ENCODE data around the gene OGFOD1.

OGFOD1 gene

DNA sequence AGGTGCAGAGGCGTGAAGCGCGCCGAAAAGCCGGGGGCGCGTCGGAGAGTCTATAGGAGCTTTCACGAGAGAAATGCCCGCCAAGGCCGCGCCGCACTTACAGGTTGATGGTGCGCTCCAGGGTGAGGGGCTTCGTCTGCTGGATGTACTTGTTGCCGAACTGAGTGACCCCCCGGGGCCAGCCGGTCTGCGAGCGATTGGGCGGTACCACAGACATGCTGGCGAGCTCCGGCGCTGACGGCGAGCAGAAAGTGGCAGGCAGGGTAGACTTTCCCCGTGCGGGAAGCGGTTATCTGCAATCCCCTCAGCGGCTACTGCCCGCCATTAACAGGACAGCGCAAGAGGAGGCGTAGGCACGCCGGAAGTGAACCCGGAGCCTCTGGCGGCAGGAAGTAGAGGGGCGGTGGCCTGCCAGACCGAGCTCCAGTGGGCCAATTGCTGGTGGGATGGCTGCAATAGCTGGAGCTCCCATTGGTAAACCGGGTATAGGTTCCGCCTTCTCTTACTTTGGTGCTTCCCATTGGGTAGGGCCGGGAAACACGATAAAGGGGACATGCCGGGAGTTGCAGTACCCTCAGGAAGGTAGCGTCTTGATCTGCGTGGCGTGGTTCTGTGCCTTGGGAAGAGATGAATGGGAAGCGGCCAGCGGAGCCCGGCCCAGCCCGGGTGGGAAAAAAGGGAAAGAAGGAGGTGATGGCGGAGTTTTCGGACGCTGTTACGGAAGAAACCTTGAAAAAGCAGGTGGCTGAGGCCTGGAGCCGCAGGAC, at the start of gene OGFOD1, which contains the start of gene NUDT21:
TSS of gene OGFOD1 (plus strand) at position 569 of the 767 bp plus-strand sequence. CDS start at position 628, 59 bp downstream.
TSS of gene NUDT21 (minus strand) at position 347 of the 767 bp plus-strand sequence. CDS start at position 217, 130 bp downstream.
- DNase-seq, result peak; percentile 97

- DNase-seq, result no peak
Measured at GRCh38 chr16:56405977-56406672, 45.2 kb upstream of the OGFOD1 start.

GRCh38 chr16:56408379-56409098, 42.8 kb upstream of the OGFOD1 start:
- DNase-seq, result no peak

DNA sequence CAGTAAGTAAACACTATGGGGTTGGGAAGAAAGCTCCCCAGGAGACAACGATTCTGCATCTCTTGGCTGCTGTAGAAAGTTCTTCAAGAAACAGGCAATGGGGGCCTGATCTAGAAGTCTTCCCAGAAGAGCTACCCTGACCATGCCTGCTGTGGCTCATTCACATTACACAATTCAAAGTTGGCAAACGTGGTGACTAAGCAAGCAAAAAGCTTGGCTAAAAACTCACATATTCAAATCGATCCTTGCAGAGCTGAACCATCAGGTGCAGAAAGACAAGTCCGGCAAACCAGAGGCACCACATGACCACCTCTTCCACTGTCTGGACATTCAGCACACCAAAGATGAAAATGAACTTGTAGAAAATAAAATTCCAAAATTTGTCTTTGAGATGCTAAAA, 42.2 kb upstream of the OGFOD1 start:
- no peak for DNase-seq

DNA sequence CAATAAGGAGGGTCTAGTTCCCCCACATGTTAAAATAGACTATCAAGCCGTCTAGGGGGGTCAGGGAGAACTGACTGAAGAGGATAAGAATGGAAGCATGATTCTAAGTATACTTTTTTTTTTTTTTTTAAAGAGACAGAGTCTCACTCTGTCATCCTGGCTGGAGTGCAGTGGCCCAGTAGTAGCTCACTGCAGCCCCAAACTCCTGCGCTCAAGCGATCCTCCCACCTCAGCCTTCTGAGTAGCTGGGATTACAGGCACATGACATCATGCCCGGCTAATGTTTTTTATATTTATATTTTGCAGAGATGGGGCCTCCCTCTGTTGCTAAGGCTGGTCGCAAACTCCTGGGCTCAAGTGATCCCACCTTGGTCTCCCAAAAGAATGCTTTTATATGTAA, 40.2 kb upstream of the OGFOD1 start:
- no peak for DNase-seq

GRCh38 chr16:56411624-56412023, 39.7 kb upstream of the OGFOD1 start:
- DNase-seq, result no peak

DNA sequence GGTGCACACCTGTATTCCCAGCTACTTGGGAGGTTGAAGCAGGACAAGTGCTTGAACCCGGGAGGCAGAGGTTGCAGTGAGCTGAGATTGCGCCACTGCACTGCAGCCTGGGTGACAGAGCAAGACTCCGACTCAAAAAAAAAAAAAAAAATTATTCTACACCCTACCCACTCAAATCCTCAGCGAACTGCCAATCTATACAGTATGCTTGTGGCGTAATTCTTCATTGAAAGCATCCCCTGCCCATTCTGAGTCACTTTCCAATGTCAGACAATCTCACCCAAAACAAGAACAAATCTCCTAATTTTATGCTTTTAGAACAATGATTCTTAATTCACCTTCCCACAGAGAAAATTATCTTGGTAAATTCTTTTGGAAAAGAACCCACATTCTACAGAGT, 38.0 kb upstream of the OGFOD1 start:
- no peak for DNase-seq

GRCh38 chr16:56414366-56414765, 37.0 kb upstream of the OGFOD1 start:
- DNase-seq, result no peak

DNA sequence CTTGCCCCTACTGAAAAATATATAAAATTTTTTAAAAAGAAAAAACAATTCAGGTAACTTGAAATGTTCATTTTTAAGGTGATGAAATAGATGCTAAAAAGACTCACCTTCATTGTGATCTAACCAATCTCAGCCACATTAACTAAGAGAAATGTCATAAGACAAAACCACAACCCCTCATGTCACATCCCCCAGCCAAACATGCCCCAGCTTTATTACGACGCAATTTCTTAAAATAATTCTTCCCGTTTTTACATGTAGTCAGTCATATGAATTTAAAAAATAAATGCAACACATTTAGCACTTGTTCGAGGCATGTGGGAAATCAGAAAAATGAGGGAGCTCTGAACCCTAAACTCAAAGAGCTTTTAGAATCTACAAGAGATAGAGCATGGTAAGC, 35.5 kb upstream of the OGFOD1 start:
- DNase-seq, result no peak

DNA sequence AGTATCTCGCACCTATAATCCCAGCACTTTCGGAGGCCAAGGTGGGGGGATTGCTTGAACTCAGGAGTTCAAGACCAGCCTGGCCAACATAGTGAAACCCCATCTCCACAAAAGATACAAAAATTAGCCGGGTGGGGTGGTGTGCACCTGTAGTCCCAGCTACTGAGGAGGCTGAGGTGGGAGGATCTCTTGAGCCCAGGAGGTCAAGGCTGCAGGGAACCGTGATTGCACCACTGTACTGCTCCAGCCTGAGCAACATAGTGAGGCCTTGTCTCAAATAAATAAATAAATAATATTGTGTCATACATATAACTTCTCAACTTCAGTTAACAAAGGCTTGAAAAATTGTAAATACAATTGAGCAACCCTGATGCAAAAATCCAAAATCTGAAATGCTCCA, 34.2 kb upstream of the OGFOD1 start:
- DNase-seq, result no peak

DNA sequence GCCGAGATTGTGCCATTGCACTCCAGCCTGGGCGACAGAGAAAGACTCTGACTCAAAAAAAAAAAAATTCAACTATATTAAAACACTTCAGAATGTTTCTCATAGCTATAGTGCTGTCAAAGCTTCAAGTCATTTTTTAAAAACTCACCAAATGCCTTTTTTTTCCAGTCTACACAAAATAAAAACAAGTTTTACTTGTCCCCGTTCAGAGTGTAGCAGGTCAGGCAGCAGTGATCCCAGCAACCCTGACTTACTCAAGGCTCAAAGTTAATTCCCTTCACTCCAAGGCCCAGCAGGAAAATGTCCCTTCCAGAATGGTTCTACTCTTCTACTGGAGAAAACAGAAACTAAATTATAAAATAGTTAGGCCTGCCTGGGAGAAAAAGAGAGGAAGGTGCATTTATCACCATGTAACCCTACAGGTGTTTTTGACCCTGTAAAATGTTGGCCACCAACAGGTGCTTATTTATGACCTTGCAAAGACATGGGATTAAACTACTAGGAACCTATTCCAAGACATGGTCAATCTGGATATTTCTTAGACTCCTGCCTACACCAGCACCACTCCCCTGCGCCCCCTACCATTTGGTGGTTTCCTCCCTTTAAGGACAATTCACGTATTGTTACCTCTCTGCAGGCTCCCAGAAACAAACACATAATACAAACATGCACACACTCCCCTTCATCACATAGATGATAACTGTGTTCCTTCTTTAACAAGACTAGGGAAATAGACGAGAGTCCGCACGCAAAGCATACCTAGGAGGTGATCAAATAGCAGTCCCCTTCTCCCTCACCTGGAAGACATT, 31.4 kb upstream of the OGFOD1 start:
- DNase-seq, result no peak

DNA sequence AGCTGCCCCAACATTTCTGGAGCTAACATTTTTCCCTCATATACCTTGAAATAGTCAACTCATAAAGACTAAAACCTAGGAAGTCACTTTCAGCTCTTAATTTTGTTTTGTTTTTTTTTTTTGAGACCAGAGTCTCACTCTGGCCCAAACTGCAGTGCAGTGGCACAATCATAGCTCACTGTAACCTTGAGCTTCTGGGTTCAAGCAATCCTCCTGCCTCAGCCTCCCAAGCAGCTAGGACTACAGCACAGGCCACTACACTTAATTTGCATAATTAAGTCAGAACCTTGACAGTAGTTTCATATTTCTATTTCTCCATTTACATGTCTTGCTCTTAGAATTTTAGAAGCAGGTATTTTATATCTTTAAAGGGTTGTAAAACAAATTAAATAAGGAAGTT, 30.7 kb upstream of the OGFOD1 start:
- no peak for DNase-seq

- DNase-seq, result no peak
Measured at GRCh38 chr16:56421313-56421712, 30.0 kb upstream of the OGFOD1 start.

- no peak for DNase-seq
Measured at GRCh38 chr16:56421976-56422669, 29.2 kb upstream of the OGFOD1 start.

GRCh38 chr16:56422896-56423441, 28.4 kb upstream of the OGFOD1 start:
- DNase-seq, result no peak

DNA sequence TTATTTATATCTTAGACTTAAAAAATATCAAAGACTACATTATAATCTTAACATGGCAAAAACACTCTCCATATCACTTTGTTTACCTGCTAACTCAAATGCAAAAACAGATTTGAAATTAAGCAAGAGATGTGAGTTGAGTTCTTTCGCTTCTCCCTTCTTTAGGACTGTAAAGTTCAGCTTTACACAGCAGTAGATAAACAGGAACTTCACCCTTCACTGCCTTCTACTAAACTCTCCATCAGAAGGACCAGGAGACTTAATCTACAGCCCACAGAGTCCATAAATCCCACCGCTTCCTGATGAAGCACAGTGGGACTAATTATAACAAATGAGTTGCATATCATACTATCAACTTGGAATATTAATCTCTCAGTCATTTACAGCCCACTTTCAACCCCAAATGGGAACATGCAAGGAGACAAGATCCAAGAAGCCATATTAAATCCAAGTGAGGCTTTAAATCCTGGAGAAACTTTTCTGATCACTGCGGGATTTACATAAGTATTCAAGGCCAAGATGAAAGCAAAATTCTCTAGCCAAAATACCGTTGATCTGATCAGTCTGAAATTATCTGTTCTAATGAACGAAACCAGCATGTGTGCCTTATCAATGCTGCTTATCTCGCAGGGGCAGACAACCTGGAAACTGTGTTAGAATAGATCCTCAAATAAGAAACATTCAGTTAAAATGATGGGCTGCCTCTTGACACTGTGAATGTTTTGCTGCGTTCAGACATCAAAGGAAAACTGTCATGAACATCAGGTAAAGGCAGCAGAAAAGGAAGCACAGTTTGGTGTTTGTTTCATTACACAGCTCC, 27.6 kb upstream of the OGFOD1 start:
- no peak for DNase-seq

DNA sequence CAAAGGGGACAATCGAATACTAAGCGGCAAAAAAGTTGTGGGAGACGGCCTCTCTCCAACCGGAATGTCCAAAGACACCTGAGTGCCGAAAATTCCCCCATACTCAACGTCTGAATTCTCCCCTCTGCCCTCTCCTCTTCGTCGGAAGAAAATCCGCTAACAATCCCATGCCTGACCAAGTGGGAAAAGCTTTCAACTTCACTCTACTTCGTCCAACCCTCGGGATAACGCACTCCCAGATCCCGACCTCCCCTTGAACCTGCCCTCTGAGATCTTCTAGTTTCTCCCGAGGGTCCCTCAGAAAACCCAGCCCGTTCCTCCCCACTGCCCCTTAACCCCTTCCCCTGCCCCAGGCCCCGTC, 27.0 kb upstream of the OGFOD1 start:
- no peak for DNase-seq

- peak; percentile 56 for DNase-seq
Measured at GRCh38 chr16:56424791-56425438, 26.4 kb upstream of the OGFOD1 start.

DNA sequence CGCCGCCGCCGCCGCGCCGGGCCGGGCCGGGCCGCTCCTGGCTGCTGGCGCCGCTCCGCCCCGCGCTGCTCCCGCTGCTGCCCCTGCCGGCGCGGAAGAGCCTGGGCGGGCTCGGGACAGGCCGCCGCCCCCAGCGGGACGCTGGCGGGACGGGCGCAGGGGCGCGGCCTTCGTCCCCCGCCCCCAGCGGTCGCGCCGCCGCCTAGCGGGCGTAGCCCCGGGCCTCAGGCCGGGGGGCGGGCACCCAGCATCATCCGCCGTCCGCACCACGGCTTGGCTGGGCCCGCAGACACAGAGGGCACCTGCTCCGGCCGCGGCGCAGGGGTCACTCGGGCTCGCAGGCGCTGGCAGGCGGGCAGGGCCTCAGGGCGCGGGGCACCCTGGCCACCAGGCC, 25.9 kb upstream of the OGFOD1 start, which contains the start of gene AMFR:
TSS of gene AMFR (minus strand) at position 107 of the 394 bp plus-strand sequence. CDS start 218 bp downstream, outside the sequence.
- DNase-seq, result peak; percentile 76

GRCh38 chr16:56426585-56426984, 24.8 kb upstream of the OGFOD1 start:
- no peak for DNase-seq
